ENCODE results near the gene TSSK3.
A peak's percentile ranks its signal among the peaks of the same experiment; 100 is the strongest.

TSSK3 gene

GRCh38 chr1:32399843-32400242 lies 37.5 kb downstream of the TSSK3 start:
- H3K4me3 ChIP-seq (ENCODE audit: low read depth, low read length) = no peak overlapping the region
- in situ Hi-C loops (cut with HindIII; ENCODE audit: low sequenced_read_pairs) = no loop called here
- TF ChIP-seq CTCF (IDR thresholded peaks at IDR 0.05; ENCODE audit: low read depth, low read length) = no peak
- no peak for DNase-seq (ENCODE audit: low read depth, low spot score)

DNA sequence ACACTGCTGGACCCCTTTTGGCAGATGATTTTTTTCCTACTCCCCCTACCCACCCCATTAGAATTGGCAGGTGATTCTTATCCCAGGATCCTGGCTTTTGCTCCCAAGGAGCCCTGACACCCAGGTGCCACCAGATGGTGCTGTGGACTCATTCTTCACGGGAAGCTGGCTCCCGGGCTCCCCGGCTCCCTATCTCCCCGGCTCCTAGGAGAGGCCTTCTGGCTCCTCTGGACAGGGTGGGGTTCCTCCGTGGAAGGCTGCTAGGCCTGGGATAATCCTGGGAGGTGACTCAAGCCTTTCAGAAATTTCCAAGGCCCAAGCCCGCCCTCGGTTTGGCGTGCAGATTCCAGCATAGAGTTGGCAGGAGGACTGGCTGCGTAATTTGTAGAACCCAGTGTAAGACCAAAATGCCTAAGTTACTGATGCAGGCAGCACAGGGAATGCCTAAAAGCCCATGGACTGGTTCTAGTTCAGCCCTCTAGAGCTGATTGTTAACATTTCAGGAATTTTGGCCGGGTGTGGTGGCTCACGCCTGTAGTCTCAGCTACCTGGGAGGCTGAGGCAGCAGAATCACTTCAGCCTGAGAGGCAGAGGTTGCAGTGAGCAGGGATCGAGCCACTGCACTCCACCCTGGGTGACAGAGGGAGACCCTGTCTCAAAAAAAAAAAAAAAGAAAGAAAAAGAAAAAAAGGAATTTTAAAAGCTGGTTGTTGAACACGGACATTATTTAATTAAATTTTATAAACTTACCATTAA lies 38.7 kb downstream of the TSSK3 start:
- in situ Hi-C loops (cut with HindIII; ENCODE audit: low sequenced_read_pairs) = no loop called here

DNA sequence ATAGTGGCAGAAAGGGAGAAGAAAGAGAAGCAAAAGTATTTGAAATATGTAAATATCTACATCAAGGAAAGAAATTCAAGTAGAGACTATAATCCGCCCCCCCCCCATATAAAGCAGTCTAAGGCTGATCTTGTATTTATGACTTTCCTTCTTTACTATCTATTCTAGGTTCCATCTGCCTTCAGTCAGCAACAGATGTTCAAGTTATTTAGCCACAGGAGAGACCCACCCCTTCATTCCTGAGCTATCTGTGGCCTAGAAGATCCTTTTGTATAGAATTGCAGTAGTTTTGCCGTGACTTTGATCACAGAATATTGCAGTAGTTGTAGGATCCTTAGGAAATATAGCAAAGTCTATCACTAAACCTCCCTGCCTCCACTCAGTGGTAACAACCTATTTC lies 42.6 kb downstream of the TSSK3 start:
- no peak for DNase-seq (ENCODE audit: low read depth, low spot score)
- in situ Hi-C loops (cut with HindIII; ENCODE audit: low sequenced_read_pairs) = no loop called here
- TF ChIP-seq CTCF (IDR thresholded peaks at IDR 0.05; ENCODE audit: low read depth, low read length) = no peak
- H3K4me3 ChIP-seq (ENCODE audit: low read depth, low read length) = no peak overlapping the region

More for the DNA sequence above, 38.7 kb downstream of the TSSK3 start:
- DNase-seq (ENCODE audit: low read depth, low spot score) = peak; percentile 78
- no peak overlapping the region for H3K4me3 ChIP-seq (ENCODE audit: low read depth, low read length)
- peak; percentile 96 for TF ChIP-seq CTCF (IDR thresholded peaks at IDR 0.05; ENCODE audit: low read depth, low read length)

DNA sequence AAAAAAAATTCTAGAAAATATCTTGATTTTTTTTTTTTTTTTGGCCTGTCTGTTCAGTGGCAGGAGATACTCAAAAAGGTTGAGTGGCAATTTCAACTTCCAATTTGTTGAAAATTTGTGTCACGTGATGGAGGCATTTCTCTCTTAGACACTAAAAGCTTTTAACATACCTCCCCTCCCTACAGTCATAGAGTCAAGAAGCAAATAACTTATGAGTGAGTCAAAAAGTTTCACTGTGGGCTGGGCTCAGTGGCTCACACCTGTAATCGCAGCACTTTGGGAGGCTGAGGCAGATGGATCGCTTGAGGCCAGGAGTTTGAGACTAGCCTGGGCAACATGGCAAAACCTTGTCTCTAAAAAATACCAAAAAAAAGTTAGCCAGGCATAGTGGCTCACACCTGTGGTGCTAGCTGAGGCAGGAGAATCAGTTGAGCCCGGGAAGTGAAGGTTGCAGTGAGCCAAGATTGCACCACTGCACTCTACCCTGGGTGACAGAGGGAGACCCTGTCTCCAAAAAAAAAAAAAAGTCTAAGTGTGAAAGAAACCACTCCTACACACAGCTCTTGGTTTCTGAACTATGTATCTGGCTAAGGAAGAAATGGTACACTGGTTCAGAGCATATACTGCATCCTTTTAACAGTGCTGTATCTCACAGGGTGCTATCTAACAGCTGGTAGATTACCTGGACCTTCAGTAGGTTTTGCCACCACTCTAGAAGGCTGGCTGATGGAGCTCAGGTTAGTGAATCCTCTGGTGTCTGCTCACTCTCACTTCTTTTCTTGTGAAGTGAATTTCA lies 43.5 kb downstream of the TSSK3 start:
- no peak overlapping the region for H3K4me3 ChIP-seq (ENCODE audit: low read depth, low read length)
- DNase-seq (ENCODE audit: low read depth, low spot score) = no peak
- in situ Hi-C loops (cut with HindIII; ENCODE audit: low sequenced_read_pairs) = no loop called here
- no peak for TF ChIP-seq CTCF (IDR thresholded peaks at IDR 0.05; ENCODE audit: low read depth, low read length)

DNA sequence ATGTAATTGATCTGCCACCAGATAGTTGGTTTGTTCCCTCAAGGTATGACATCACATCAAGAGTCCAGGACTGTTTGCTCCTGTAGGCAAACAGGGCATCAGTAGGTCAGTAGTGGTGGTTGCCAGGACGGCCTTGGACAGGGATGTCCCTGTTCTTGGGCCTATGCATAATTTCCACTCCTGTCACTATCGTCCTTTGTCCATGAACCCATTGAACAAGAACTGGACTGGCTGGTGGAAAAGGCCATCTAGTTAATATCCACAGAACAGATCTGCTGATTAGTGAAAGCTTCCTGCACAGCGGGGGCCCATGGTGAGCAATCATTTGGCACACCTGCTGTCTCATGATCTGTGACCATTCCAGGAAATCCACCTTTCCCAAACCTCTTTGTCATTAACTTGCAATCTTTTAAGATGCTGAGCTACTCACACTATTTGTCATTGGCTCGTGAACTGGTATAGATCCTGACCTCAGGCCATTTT lies 44.3 kb downstream of the TSSK3 start:
- TF ChIP-seq CTCF (IDR thresholded peaks at IDR 0.05; ENCODE audit: low read depth, low read length) = no peak
- in situ Hi-C loops (cut with HindIII; ENCODE audit: low sequenced_read_pairs) = no loop called here
- H3K4me3 ChIP-seq (ENCODE audit: low read depth, low read length) = no peak overlapping the region
- DNase-seq (ENCODE audit: low read depth, low spot score) = no peak

GRCh38 chr1:32411261-32411660 lies 48.9 kb downstream of the TSSK3 start:
- no peak for DNase-seq (ENCODE audit: low read depth, low spot score)
- H3K4me3 ChIP-seq (ENCODE audit: low read depth, low read length) = no peak overlapping the region
- in situ Hi-C loops (cut with HindIII; ENCODE audit: low sequenced_read_pairs) = no loop called here
- no peak for TF ChIP-seq CTCF (IDR thresholded peaks at IDR 0.05; ENCODE audit: low read depth, low read length)

Measured in astrocyte of the spinal cord (primary cell).